Stimulated activated CD8-positive, alpha-beta memory T cell treated with anti-CD3 and anti-CD28 coated beads, Interleukin-12 subunit alpha, Interleukin-12 subunit beta, amount 100 ng/mL, for 4 hours (primary cell): ENCODE measurements around the gene SLC39A11.
"Not testable (repeated sequence)": the region's sequence is repeated elsewhere in the genome, so short reads cannot be mapped to it uniquely, and the experiment has no call there.

ENCODE experiments used
- DNase-seq: peaks from one replicate; pipeline ENCODE4 v3.0.0-alpha.2; 2020; ENCODE audit warnings: low read depth

Gene SLC39A11

DNA sequence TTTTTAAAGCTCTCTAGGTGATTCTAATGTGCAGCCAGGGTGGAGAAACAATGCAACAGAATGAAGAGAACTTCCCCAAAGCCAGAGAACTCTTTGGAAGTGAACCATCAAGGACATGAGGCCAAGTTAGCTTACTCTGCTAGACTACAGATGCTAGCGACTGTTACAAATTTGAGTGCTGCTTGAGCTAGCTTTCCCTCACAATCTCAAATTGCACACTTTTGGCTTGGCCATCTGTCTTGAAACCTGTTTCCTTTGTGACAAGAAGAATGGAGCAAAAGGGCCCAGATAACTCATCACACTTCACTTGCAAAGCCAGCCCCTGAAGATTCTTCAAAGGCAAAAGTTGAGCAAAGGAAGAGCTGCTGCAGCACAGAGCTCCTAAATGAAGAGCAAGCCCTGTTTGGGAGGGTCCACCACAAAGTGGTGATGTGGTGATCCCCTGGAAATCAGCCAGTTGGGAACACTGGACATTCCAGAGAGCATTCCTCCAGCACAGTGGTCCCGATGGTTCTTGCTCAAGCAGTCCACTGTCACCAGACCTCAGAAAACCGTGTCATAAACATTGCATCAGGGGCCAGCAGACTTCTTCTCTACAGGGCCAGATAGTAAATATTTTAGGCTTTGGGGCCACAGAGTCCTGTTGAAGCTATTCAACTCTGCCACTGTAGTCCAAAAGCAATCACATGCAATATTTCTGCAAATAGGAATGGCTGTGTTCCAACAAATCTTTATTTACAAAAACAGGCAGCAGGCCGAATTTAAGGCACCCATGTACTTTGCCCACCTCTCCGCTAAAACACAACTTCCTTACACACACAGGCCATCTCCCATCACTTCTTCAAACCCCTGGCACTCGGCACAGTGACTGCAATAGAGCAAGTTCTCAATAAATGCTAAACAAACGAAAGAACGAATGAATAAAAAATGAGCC is 21.2 kb downstream of the SLC39A11 start:
- no peak for DNase-seq

DNA sequence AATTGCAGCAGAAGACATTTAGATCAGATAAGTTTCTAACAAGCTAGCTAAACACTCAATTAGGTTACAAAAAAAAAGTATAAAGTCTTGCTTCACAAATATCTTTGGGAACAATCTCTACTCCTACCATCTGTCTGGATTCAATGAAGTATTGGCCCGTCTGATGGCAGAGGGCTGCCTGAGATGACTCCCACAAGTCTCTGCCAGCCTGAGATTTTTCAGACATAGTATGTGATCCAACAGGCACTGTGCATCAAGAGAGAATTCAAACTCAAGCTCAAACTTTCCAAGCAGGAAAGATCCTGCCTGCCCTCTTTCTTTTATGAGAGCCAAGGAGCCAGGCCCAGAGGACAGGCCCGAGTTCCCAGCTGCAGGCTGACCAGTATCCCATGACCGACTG is 22.6 kb downstream of the SLC39A11 start:
- no peak for DNase-seq

- no peak for DNase-seq
Observed at GRCh38 chr17:73069164-73069770, 23.2 kb downstream of the SLC39A11 start.

DNA sequence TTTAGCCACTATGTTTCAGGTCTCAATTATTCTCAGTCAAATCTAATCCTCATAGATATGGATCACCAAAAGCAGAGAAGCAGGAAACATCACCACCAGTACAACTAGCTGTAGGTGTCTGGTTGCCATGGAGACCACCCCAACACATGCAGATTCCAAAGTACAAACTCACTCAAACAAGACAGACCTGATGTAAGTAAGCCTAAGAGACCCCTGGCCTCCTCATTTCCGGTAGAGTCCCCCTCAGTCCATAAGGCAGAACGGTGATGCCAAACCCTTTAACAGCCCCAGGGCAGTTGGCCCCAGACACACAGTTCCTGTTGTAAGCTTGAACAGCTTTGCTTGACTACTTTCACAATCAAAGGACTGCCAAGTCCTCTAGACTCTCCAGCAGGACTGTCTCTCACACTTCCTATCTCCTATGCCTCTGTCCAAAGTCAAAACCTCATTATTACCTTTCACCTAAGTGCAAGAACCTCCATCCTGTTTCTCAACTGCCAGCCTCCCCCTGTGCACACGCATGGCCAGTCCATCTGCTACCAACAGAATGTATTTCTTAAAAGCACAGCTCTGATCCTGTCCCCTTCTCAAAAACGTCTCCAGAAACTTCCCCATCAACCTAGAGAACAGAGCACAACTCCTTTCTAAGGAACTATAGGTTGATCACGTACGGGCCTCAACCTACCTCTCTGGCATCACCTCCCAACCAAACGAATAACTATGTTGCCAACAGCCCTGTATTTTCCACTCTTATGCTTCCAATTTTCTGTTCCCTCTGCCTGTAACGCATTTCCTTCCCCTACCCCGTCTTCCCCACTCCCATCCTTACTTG is 23.9 kb downstream of the SLC39A11 start:
- DNase-seq, result no peak

GRCh38 chr17:73067699-73068098 is 24.8 kb downstream of the SLC39A11 start:
- not testable (repeated sequence) for DNase-seq

- no peak for DNase-seq
Observed at GRCh38 chr17:73067075-73067474, 25.4 kb downstream of the SLC39A11 start.

DNA sequence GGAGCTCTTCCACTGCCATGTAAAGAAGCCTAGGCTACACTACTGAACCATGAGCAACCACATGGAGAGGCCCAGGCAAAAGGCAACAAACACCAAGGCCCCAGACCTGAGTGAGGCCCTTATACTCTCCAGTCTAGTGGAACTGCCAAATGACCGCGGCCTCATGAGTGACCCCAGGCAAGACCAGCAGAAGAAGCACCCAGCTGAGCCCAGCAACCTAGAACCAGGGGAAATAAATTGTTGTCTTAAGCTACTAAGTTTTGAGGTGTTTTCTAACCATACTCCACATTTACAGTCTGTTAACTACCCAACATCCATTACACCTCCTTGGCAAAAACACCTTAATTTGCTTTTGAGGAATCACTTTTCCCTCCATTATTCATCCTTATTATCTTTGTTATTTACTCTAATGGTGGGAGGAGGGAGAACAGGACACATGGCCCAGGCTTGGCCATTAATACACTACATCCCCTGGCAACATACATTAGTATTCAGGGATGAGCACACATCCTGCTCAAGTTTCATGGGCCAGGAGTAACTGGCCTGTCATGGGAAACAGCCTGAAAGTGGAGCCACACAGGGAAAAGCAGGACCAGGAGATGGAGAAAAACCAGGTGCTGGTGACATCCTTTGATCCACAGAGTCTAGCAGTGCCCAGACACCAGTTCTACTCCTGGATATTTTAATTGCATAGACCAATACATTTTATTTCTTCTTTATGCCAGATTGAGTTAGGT is 26.2 kb downstream of the SLC39A11 start:
- no peak for DNase-seq

DNA sequence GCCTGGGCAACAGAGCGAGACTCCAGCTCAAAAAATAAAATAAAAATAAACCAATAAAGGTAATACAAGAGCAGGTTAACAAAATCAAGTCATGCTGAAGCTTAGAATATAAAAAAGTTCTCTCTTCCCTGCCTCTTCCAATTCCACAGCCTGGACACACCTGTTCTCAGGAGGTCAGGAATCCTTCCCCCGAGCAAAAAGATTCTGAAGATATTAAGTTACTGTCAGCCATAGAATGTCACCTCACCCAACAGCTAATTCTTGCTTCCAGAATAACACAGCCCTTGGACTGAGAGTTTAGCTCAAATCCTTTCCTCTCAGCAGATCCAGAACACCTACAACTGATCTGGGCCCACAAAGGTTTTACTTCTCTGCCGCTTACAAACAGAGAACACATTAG is 27.1 kb downstream of the SLC39A11 start:
- no peak for DNase-seq

DNA sequence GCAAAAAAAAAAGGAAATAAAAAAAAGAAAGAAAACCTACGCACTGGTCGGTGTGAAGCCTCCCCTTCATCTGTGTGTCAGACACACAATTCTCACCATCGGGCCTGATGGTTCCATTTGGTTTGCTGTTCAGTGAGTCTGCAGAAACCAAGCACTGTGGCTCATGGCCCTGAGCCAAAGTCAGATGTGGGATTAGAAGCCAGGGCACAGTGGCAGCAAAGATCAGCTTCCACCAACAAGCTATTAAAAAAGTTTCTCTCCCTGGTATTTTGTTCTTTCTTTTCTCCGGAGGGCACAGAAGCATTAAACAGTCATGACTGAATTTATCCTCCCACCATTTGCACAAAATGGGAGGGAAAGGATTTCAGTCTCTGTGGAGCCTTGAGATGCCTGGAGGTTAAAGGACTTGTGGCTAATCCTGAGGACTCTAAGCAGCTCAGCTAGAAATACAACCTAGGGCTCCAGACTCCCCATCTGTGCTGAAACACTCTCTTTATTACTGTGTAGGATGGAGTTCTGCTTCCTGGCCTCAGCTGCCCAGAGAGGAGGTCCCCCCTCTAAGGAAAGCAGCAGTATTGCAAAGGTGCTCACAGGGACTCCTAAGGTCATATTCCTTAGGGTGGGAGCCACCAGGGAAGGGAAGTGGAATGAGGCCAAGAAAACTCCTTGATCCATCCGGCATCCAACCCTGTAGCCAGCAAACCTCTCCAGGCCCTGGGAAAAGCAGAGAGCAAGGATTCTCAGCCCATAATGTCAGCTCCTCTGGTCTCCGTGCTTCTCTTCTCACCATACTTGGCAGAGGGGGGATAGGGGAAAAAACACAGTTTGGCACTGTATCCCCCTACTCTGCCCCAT is 28.2 kb downstream of the SLC39A11 start:
- no peak for DNase-seq

DNA sequence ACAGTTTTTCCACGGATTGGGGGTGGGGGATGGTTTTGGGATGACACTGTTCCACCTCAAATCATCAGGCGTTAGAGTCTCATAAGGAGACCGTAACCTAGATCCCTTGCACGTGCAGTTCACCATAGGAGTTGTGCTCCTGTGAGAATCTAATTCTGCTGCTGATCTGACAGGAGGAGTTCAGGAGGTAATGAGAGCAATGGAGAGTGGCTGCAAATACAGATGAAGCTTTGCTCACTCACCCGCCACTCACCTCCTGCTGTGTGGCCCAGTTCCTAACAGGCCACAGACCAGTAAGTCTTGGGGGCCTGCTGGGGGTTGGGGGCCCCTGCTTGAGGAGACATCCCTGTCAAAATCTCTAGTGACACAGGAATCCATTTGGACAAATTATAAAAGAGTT is 29.8 kb downstream of the SLC39A11 start:
- DNase-seq, result no peak

DNA sequence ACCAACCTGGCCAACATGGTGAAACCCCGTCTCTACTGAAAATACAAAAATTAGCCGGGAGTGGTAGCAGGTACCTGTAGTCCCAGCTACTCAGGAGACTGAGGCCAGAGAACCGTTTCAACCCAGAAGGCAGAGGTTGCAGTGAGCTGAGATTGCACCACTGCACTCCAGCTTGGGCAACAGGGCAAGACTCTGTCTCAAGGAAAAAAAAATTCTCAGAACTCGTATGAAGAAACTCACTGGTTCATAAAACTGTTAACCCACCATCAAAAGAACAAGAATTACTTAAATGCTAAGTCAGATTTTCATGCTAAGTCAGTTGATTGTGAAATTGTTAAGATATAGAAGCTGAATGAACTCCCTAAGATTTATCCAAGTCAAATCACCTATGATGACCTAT is 31.3 kb downstream of the SLC39A11 start:
- DNase-seq, result no peak

- no peak for DNase-seq
Observed at GRCh38 chr17:73060721-73061120, 31.8 kb downstream of the SLC39A11 start.

DNA sequence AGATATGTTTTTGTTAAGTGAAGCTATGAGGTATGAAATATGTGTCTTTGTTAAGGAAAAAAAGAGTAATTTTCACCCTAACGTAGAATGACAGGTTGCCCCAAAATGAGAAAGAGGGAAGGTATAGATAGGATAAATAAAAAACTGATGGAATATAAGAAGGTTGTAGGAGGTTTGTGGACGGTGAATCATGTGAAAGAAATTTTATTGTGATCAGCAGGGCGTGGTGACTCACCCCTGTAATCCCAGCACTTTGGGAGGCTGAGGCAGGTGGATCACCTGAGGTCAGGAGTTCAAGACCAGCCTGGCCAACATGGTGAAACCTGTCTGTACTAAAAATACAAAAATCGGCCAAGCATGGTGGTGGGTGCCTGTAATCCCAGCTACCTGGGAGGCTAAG is 32.8 kb downstream of the SLC39A11 start:
- DNase-seq, result not testable (repeated sequence)

- no peak for DNase-seq
Observed at GRCh38 chr17:73058022-73058421, 34.5 kb downstream of the SLC39A11 start.

- DNase-seq, result no peak
Observed at GRCh38 chr17:73057196-73057595, 35.3 kb downstream of the SLC39A11 start.

- DNase-seq, result no peak
Observed at GRCh38 chr17:73052923-73053322, 39.6 kb downstream of the SLC39A11 start.

- no peak for DNase-seq
Observed at GRCh38 chr17:73050797-73051196, 41.7 kb downstream of the SLC39A11 start.

GRCh38 chr17:73048170-73048569 is 44.3 kb downstream of the SLC39A11 start:
- no peak for DNase-seq

DNA sequence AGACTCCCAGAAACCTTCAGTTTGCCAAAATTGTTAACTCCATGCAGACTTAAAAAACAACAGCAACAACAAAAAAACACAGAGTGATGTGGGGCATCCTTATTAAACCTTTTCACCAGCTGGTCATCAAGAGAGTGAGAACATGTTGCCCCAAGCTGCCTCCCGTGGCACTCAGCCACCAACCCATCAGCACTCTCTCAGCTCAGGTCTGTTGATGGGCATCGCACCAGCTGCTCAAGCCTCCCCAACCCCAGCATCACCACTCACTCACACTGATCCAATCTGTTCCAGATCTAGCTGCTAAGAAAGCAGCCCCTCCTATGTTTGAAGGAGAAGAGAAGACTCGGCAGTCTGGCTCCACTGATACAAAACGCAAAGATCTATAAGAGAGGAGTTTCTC is 46.8 kb downstream of the SLC39A11 start:
- no peak for DNase-seq

DNA sequence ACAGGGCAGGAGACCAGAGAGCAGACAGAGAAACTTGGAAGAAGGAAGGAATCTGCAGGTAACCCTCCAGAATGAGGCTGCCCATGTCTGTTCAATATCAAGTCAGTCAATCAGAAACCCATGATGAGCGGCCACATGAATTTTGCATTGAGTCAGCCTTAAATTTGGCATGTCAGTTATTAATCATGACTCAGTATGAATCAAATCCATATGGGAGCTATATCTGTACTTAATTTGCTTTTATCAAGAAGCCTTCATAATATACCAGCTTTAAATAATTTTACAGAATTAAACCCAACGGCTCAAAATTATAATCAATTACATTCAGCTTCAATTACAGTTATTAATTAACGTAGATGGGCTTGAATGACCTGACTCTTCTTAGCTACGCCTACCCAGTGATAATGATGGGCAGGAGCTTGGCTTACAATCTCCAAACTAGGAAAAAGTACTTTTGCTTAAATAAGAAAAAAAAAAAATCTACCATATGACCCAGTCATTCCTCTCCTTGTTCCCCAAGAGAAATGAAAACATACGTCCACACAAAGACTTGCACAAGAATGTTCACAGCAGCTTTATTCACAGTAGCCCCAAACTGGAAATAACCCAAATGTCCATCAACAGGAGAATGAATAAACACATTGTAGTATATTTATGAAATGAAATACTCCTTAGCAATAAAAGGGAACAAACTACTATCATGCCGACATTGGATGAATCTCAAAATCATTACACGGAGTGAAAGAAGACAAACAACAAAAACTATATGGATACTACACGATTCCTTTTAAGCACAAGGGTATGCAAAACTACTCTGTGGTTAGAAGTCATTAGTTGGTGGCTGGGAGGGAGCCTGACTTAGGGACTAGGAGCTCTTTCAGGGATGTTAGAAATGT is 48.6 kb downstream of the SLC39A11 start:
- no peak for DNase-seq
